ENCODE results near the gene KRTAP29-1. TPM values are rescaled to one million over a fixed set of nuclear protein-coding genes. Genes with fewer than 3 reads are reported as not detected.

The KRTAP29-1 gene
- total RNA-seq, 2 experiments from 2014 or later: not detected

DNA sequence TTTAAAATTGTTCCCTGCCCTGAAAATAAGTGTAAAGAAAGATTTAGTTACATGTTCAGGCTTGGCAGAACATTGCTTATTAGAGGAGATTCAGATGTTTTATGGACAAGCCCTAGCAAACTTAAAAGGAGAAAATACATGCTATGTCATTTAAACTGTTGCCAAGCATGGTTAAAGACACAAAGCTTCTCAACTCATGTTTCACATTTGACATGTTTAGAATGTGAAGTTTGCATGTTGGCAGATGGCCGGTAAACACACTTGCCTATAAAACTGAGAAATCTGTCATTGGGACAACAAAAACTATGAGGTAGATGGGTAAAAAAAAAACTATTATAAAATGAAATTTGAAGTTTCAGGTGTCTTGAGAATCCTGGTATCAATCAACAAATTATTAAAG, 5.8 kb downstream of the KRTAP29-1 start:
- Histone ChIP-seq H3K4me3 (ENCODE audit: low read depth, low read length, poor library complexity, severe bottlenecking) (no peak overlapping the region), H3K4me2 (ENCODE audit: low read length) (no peak overlapping the region), H4K20me1 (ENCODE audit: insufficient read depth, low read length) (no peaks in the 10 kb centered on the region), H3K79me2 (ENCODE audit: insufficient read depth, low read depth, low read length) (no peaks in the 10 kb centered on the region), H3K36me3 (ENCODE audit: insufficient read depth, low read length) (no peaks in the 10 kb centered on the region), H2AFZ (ENCODE audit: low read length) (no peak overlapping the region), H3K9me3 (ENCODE audit: low read length) (no peaks in the 10 kb centered on the region), H3K4me1 (ENCODE audit: insufficient read depth, low read length, poor library complexity, severe bottlenecking) (no peaks in the 10 kb centered on the region), H3K9me2 (ENCODE audit: insufficient read depth, low read length) (no peaks in the 10 kb centered on the region), H3K27ac (ENCODE audit: low read depth, low read length, poor library complexity, severe bottlenecking) (no peak overlapping the region)
- POLR2A ChIA-PET: no interaction called here
- no TSS peak for BruUV-seq (replicated peaks)
- no peak for DNase-seq (ENCODE audit: low spot score)
- TF ChIP-seq EZH2phosphoT487 (IDR thresholded peaks at IDR 0.05; ENCODE audit: borderline replicate concordance, low read depth, low read length): no peak
- TF ChIP-seq CTCF (conservative IDR thresholded peaks at IDR 0.05; ENCODE audit: low read length): no peak
- intact Hi-C loops (cut with micrococcal nuclease; ENCODE audit: unreplicated experiment): no loop called here
- CTCF ChIA-PET (ENCODE audit: unreplicated experiment): no interaction called here

DNA sequence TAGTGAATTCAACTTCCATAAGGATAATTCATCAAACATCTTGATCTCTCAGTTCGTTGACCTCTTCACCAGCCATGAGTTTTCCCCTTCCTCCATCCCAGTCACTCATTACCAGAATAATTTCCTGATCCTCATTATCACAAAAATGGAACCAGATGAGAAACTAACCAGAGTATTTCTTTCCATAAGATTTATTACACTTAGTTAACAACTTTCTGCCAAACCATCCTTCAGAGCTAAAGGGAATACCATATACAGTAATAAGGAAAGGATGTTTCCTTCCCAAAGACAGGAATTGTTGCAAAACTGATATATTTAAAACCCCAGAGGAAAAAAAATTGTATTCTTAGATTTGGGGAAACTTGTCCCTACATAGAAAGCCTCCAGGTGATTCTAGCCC, 8.6 kb downstream of the KRTAP29-1 start:
- no peaks in the 10 kb centered on the region for H3K4me1 ChIP-seq (ENCODE audit: insufficient read depth, low read length, poor library complexity, severe bottlenecking)
- intact Hi-C loops (cut with micrococcal nuclease; ENCODE audit: unreplicated experiment): no loop called here
- CTCF ChIA-PET (ENCODE audit: unreplicated experiment): no interaction called here
- H3K4me2 ChIP-seq (ENCODE audit: low read length): no peak overlapping the region
- H3K9me2 ChIP-seq (ENCODE audit: insufficient read depth, low read length): no peaks in the 10 kb centered on the region
- H3K36me3 ChIP-seq (ENCODE audit: insufficient read depth, low read length): no peaks in the 10 kb centered on the region
- H3K4me3 ChIP-seq (ENCODE audit: low read depth, low read length, poor library complexity, severe bottlenecking): no peak overlapping the region
- DNase-seq (ENCODE audit: low spot score): no peak
- H4K20me1 ChIP-seq (ENCODE audit: insufficient read depth, low read length): no peaks in the 10 kb centered on the region
- TF ChIP-seq EZH2phosphoT487 (IDR thresholded peaks at IDR 0.05; ENCODE audit: borderline replicate concordance, low read depth, low read length) (no peak), CTCF (conservative IDR thresholded peaks at IDR 0.05; ENCODE audit: low read length) (no peak)
- H3K27ac ChIP-seq (ENCODE audit: low read depth, low read length, poor library complexity, severe bottlenecking): no peak overlapping the region
- POLR2A ChIA-PET: no interaction called here
- BruUV-seq (replicated peaks): no TSS peak
- no peaks in the 10 kb centered on the region for H3K9me3 ChIP-seq (ENCODE audit: low read length)
- H3K79me2 ChIP-seq (ENCODE audit: insufficient read depth, low read depth, low read length): no peaks in the 10 kb centered on the region
- H2AFZ ChIP-seq (ENCODE audit: low read length): no peak overlapping the region

DNA sequence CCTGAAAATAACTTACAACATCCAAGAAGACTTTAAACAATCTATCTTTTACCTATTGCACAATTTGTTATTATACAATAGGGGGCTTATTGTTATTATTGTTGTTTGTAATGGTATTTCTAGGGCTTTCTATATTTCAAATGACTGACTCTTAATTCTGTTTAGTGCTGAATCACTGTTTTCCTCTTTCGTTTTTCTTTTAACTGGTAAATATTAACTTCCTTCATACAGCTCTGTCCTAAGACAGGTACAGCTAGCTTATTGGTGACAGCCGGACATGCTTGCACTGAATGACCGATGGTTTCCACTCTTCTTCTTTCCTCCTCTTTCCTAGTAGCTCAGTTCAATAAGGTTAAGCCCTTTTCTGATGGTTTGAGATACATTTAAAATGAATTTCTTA, 15.6 kb downstream of the KRTAP29-1 start:
- CTCF ChIA-PET (ENCODE audit: unreplicated experiment): no interaction called here
- H3K79me2 ChIP-seq (ENCODE audit: insufficient read depth, low read depth, low read length): no peaks in the 10 kb centered on the region
- BruUV-seq (replicated peaks): no TSS peak
- TF ChIP-seq EZH2phosphoT487 (IDR thresholded peaks at IDR 0.05; ENCODE audit: borderline replicate concordance, low read depth, low read length) (no peak), CTCF (conservative IDR thresholded peaks at IDR 0.05; ENCODE audit: low read length) (no peak)
- DNase-seq (ENCODE audit: low spot score): no peak
- H3K27ac ChIP-seq (ENCODE audit: low read depth, low read length, poor library complexity, severe bottlenecking): no peak overlapping the region
- no peaks in the 10 kb centered on the region for H3K36me3 ChIP-seq (ENCODE audit: insufficient read depth, low read length)
- no peaks in the 10 kb centered on the region for H3K9me3 ChIP-seq (ENCODE audit: low read length)
- POLR2A ChIA-PET: no interaction called here
- H3K4me1 ChIP-seq (ENCODE audit: insufficient read depth, low read length, poor library complexity, severe bottlenecking): no peaks in the 10 kb centered on the region
- no peak overlapping the region for H3K4me3 ChIP-seq (ENCODE audit: low read depth, low read length, poor library complexity, severe bottlenecking)
- intact Hi-C loops (cut with micrococcal nuclease; ENCODE audit: unreplicated experiment): no loop called here
- H3K9me2 ChIP-seq (ENCODE audit: insufficient read depth, low read length): no peaks in the 10 kb centered on the region
- H3K4me2 ChIP-seq (ENCODE audit: low read length): no peak overlapping the region
- no peak overlapping the region for H2AFZ ChIP-seq (ENCODE audit: low read length)
- no peaks in the 10 kb centered on the region for H4K20me1 ChIP-seq (ENCODE audit: insufficient read depth, low read length)

Measured in OCI-LY7 (cell line).